IMR-90 (cell line): ENCODE data around the gene ATP11B.

Source experiments
- BHLHE40 ChIP-seq: fragments of 150-350 bp; IDR thresholded peaks from 2 replicates; pipeline ENCODE4 v1.6.1; 2016; ENCODE audit warnings: mild to moderate bottlenecking, low read depth, low read length
- FOS ChIP-seq: fragments of 150-350 bp; IDR thresholded peaks from 2 replicates; pipeline ENCODE4 v1.6.1; 2016; ENCODE audit warnings: low read depth, low read length
- MAFK ChIP-seq: IDR thresholded peaks from 2 replicates; pipeline ENCODE4 v1.6.1; 2012; ENCODE audit warnings: low read depth, low read length, improper control_type of control experiment
- MAZ ChIP-seq: IDR thresholded peaks from 2 replicates; pipeline ENCODE4 v1.6.1; 2012; ENCODE audit warnings: low read depth, mild to moderate bottlenecking, low read length, improper control_type of control experiment, moderate library complexity, borderline replicate concordance
- MXI1 ChIP-seq: IDR thresholded peaks from 2 replicates; pipeline ENCODE4 v1.6.1; 2012; ENCODE audit warnings: low read depth, mild to moderate bottlenecking, low read length, moderate library complexity, borderline replicate concordance
- NFE2L2 ChIP-seq: fragments of 150-350 bp; IDR thresholded peaks from 2 replicates; pipeline ENCODE4 v1.6.1; 2016; ENCODE audit warnings: low read depth, mild to moderate bottlenecking, low read length
- POLR2A ChIP-seq: IDR thresholded peaks from 2 replicates; pipeline ENCODE4 v1.6.1; 2012; ENCODE audit warnings: mild to moderate bottlenecking, low read depth, low read length
- RAD21 ChIP-seq: IDR thresholded peaks from 2 replicates; pipeline ENCODE4 v1.6.1; 2012; ENCODE audit warnings: low read length, improper control_type of control experiment
- RCOR1 ChIP-seq: IDR thresholded peaks from 2 replicates; pipeline ENCODE4 v1.6.1; 2012; ENCODE audit warnings: mild to moderate bottlenecking, low read length, improper control_type of control experiment; ENCODE audit not compliant: insufficient replicate concordance
- RFX5 ChIP-seq: IDR thresholded peaks from 2 replicates; pipeline ENCODE4 v1.8.0; 2012; ENCODE audit warnings: low read depth, mild to moderate bottlenecking, low read length, moderate library complexity
- SMC3 ChIP-seq: fragments of 150-350 bp; IDR thresholded peaks from 2 replicates; pipeline ENCODE4 v1.6.1; 2016; ENCODE audit warnings: low read depth, mild to moderate bottlenecking, antibody characterized with exemption, low read length, moderate library complexity
- TF ChIP-seq, protein P1 (sequence below): conservative IDR thresholded peaks from 2 replicates; pipeline ENCODE4 v1.5.1; 2012; ENCODE audit warnings: mild to moderate bottlenecking, low read depth, low read length, improper control_type of control experiment
- TF ChIP-seq, protein P2 (sequence below): fragments of 150-350 bp; IDR thresholded peaks from 2 replicates; pipeline ENCODE4 v1.6.1; 2017; ENCODE audit warnings: mild to moderate bottlenecking, antibody characterized with exemption, low read length, low read depth

GRCh38 chr3:182957226-182957625, 163.9 kb downstream of the ATP11B start:
- TF ChIP-seq, protein P1, sequence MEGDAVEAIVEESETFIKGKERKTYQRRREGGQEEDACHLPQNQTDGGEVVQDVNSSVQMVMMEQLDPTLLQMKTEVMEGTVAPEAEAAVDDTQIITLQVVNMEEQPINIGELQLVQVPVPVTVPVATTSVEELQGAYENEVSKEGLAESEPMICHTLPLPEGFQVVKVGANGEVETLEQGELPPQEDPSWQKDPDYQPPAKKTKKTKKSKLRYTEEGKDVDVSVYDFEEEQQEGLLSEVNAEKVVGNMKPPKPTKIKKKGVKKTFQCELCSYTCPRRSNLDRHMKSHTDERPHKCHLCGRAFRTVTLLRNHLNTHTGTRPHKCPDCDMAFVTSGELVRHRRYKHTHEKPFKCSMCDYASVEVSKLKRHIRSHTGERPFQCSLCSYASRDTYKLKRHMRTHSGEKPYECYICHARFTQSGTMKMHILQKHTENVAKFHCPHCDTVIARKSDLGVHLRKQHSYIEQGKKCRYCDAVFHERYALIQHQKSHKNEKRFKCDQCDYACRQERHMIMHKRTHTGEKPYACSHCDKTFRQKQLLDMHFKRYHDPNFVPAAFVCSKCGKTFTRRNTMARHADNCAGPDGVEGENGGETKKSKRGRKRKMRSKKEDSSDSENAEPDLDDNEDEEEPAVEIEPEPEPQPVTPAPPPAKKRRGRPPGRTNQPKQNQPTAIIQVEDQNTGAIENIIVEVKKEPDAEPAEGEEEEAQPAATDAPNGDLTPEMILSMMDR = no peak
- TF ChIP-seq RCOR1 (no peak), FOS (no peak), POLR2A (no peak), NFE2L2 (no peak), MXI1 (no peak), RFX5 (no peak), MAFK (no peak), BHLHE40 (no peak), SMC3 (no peak), MAZ (no peak), RAD21 (no peak)
- TF ChIP-seq, protein P2, sequence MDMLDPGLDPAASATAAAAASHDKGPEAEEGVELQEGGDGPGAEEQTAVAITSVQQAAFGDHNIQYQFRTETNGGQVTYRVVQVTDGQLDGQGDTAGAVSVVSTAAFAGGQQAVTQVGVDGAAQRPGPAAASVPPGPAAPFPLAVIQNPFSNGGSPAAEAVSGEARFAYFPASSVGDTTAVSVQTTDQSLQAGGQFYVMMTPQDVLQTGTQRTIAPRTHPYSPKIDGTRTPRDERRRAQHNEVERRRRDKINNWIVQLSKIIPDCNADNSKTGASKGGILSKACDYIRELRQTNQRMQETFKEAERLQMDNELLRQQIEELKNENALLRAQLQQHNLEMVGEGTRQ = no peak
